Loucy (cell line): ENCODE data around the gene ODC1.

ENCODE experiments used
- H2AFZ ChIP-seq: fragments of 200-600 bp; sonication (generic); 2 replicates; pipeline ENCODE4 v1.6.0; 2016; ENCODE audit warnings: antibody characterized with exemption, mild to moderate bottlenecking, low read length, moderate library complexity
- H3F3A ChIP-seq: fragments of 200-600 bp; 2 replicates; pipeline ENCODE4 v1.6.0; 2016; ENCODE audit warnings: antibody characterized with exemption, low read depth, mild to moderate bottlenecking
- H3K27me3 ChIP-seq: fragments of 200-600 bp; sonication (generic); 2 replicates; pipeline ENCODE4 v1.6.1; 2014; ENCODE audit warnings: low read length, mild to moderate bottlenecking; ENCODE audit not compliant: insufficient read depth, poor library complexity, severe bottlenecking
- H3K36me3 ChIP-seq: fragments of 200-600 bp; sonication (generic); 2 replicates; pipeline ENCODE4 v1.6.1; 2016; ENCODE audit warnings: low read length; ENCODE audit not compliant: insufficient read depth
- H3K4me1 ChIP-seq: fragments of 200-600 bp; sonication (generic); 2 replicates; pipeline ENCODE4 v1.5.1; 2014; ENCODE audit warnings: low read length, mild to moderate bottlenecking; ENCODE audit not compliant: insufficient read depth, poor library complexity, severe bottlenecking
- H3K4me2 ChIP-seq: fragments of 200-600 bp; sonication (generic); 2 replicates; pipeline ENCODE4 v1.6.0; 2014; ENCODE audit warnings: antibody characterized with exemption, low read length, low read depth, mild to moderate bottlenecking; ENCODE audit not compliant: poor library complexity, severe bottlenecking
- H3K4me3 ChIP-seq: fragments of 200-600 bp; sonication (generic); 2 replicates; pipeline ENCODE4 v1.5.1; 2014; ENCODE audit warnings: low read length, mild to moderate bottlenecking, mixed read lengths; ENCODE audit not compliant: poor library complexity, severe bottlenecking
- H3K79me2 ChIP-seq: fragments of 200-600 bp; sonication (generic); 2 replicates; pipeline ENCODE4 v1.6.1; 2014; ENCODE audit warnings: low read length; ENCODE audit not compliant: insufficient read depth
- H3K9ac ChIP-seq: fragments of 200-600 bp; sonication (generic); 2 replicates; pipeline ENCODE4 v1.6.0; 2014; ENCODE audit warnings: mild to moderate bottlenecking, low read depth, low read length, moderate library complexity; ENCODE audit not compliant: poor library complexity, severe bottlenecking
- H3K9me2 ChIP-seq: fragments of 200-600 bp; sonication (generic); replicated peaks from 2 replicates; pipeline ENCODE4 v1.6.1; 2016; ENCODE audit warnings: low read depth, low read length, mixed read lengths
- H3K9me3 ChIP-seq: fragments of 200-600 bp; sonication (generic); 2 replicates; pipeline ENCODE4 v1.6.1; 2014; ENCODE audit warnings: mild to moderate bottlenecking, antibody characterized with exemption, low read length, low read depth; ENCODE audit not compliant: insufficient read depth
- H4K20me1 ChIP-seq: fragments of 200-600 bp; sonication (generic); 2 replicates; pipeline ENCODE4 v1.6.0; 2014; ENCODE audit warnings: antibody characterized with exemption, low read length, mild to moderate bottlenecking; ENCODE audit not compliant: insufficient read depth, poor library complexity, severe bottlenecking
- CTCF ChIP-seq: fragments of 200-600 bp; sonication (generic); conservative IDR thresholded peaks from 2 replicates; pipeline ENCODE4 v1.5.1; 2014; ENCODE audit warnings: mild to moderate bottlenecking, antibody characterized with exemption, low read length
- EZH2phosphoT487 ChIP-seq: fragments of 200-600 bp; IDR thresholded peaks from 2 replicates; pipeline ENCODE4 v1.6.1; 2018; ENCODE audit warnings: antibody characterized with exemption, mild to moderate bottlenecking, moderate library complexity, borderline replicate concordance

ODC1 gene

GRCh38 chr2:10419553-10420257 lies 28.4 kb downstream of the ODC1 start:
- H3K36me3 ChIP-seq = peaks cover 42% of the 10 kb centered on the region; the same call in 1 of the 2 replicates
- no peaks in the 10 kb centered on the region for H3K9me2 ChIP-seq
- H3K27me3 ChIP-seq = no peaks in the 10 kb centered on the region
- H3F3A ChIP-seq = no peaks in the 10 kb centered on the region
- H3K79me2 ChIP-seq = no peaks in the 10 kb centered on the region; the same call in 1 of the 2 replicates
- no peaks in the 10 kb centered on the region for H3K4me1 ChIP-seq
- H3K4me2 ChIP-seq = no peak overlapping the region
- no peak overlapping the region for H3K4me3 ChIP-seq
- H3K9me3 ChIP-seq = no peaks in the 10 kb centered on the region
- H2AFZ ChIP-seq = no peak overlapping the region
- TF ChIP-seq CTCF (no peak), EZH2phosphoT487 (no peak)
- H3K9ac ChIP-seq = no peak overlapping the region
- H4K20me1 ChIP-seq = no peaks in the 10 kb centered on the region

- Histone ChIP-seq H3K4me2 (no peak overlapping the region), H2AFZ (no peak overlapping the region), H3K4me1 (no peaks in the 10 kb centered on the region), H3F3A (no peaks in the 10 kb centered on the region), H4K20me1 (no peaks in the 10 kb centered on the region), H3K27me3 (no peaks in the 10 kb centered on the region), H3K9me2 (no peaks in the 10 kb centered on the region), H3K9ac (no peak overlapping the region), H3K79me2 (no peaks in the 10 kb centered on the region; the same call in 1 of the 2 replicates), H3K36me3 (peaks cover 25% of the 10 kb centered on the region; the same call in 1 of the 2 replicates), H3K9me3 (no peaks in the 10 kb centered on the region), H3K4me3 (no peak overlapping the region)
- no peak for TF ChIP-seq EZH2phosphoT487
- TF ChIP-seq CTCF = no peak
Measured at GRCh38 chr2:10417551-10418335, 30.4 kb downstream of the ODC1 start.

GRCh38 chr2:10415640-10416039 lies 32.5 kb downstream of the ODC1 start:
- no peaks in the 10 kb centered on the region for H3K4me1 ChIP-seq
- no peak overlapping the region for H3K4me3 ChIP-seq
- no peaks in the 10 kb centered on the region for H3K9me3 ChIP-seq
- peaks cover 14% of the 10 kb centered on the region; the same call in 1 of the 2 replicates for H3K36me3 ChIP-seq
- no peaks in the 10 kb centered on the region for H3K27me3 ChIP-seq
- H3F3A ChIP-seq = no peaks in the 10 kb centered on the region
- no peak overlapping the region for H3K9ac ChIP-seq
- TF ChIP-seq CTCF = no peak
- TF ChIP-seq EZH2phosphoT487 = no peak
- H3K79me2 ChIP-seq = no peaks in the 10 kb centered on the region; the same call in 1 of the 2 replicates
- no peak overlapping the region for H3K4me2 ChIP-seq
- no peaks in the 10 kb centered on the region for H3K9me2 ChIP-seq
- H2AFZ ChIP-seq = no peak overlapping the region
- H4K20me1 ChIP-seq = no peaks in the 10 kb centered on the region
